ENCODE data around the gene PCBD1.
"Not testable (repeated sequence)": the region's sequence is repeated elsewhere in the genome, so short reads cannot be mapped to it uniquely, and the experiment has no call there.

The PCBD1 gene

DNA sequence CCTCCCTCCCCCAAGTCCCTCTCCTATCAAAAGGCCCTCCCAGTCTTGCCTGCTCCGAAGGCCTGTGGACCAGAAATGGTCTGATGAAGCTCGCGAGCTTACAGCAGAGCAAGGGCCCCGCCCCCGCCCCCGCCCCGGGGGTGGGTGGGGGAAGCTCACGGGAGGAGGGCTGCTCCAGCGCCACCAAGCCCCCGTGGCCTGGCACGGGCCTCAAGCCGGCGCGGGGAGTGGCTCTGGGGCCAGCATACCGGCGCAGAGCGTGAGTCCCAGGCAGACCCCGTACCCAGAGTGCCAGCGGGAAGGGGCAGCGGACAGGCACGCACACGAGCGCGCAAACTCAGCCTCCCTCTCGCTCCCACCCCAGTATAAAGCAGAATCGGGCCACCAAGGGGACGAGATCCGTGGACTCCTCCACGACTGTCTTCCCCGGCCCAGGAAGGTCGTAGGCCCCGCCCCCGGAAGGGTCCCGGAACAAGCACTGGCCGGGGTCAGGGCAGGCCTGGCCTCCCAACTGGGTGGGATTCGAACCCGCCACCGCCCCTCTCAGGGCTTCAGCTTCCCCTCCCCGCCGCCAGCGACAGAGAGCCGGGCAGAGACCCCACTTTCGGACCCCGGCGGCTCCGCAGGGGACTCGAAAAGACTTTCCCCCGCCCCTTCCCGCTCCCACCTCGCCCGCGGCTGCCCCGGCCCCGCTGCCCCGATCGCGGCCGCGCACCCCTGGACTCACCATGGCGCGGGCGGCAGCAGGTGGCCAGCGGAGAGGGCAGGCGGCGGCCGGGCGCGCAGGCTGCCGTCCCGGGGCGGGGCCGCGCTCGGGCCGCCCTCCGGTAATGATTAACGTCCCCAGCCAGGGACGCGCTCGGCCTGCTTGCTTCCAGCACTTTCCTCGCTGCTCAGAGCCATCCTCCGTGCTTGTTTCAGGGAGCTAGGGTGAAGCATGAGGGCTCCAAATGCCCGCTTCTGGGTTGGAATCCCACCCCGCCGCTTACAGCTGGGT lies at the start of gene PCBD1:
TSS of gene PCBD1 (minus strand) at position 762 of the 997 bp plus-strand sequence. CDS start at position 730, 32 bp downstream.
- no peak for DNase-seq

DNA sequence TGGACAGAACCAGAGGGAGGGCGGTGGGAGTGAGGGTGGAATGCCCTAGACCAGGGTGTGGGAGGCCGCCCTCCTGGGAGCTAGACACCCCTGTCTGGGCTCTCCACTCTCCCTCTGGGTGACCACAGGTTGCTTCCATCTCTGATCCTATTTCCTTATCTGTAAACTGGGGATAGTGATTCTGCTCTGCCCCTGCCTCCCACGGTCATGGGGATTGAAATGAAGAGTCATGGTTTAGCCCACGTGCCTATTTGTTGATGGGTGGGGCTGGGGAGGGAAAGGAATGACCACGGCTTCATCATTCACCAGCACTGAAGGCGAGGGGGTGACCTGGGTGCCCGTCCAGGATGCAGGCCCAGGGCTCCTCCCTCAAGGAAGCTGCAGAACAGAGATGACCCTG lies 49.3 kb upstream of the PCBD1 start:
- DNase-seq: no peak

DNA sequence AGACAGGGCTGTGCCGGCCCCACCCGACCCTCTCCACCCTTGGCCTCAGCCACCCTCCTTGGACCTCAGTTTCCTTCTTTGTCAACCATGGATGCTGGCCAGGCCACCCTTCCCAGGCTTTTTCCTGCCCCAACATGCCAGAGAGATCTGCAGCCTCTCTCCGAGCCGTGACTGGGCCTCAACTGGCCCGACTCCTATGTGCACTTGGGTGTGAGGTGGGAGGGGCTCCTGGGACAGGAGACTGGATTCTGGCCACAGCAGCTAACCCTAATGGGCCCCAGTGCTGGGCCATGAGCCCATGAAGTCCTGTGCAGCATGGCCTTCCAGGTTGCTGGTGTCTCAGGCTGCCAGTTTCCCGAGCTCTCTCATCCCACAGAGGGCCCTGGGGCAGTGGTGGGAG lies 47.7 kb upstream of the PCBD1 start:
- DNase-seq: no peak

DNA sequence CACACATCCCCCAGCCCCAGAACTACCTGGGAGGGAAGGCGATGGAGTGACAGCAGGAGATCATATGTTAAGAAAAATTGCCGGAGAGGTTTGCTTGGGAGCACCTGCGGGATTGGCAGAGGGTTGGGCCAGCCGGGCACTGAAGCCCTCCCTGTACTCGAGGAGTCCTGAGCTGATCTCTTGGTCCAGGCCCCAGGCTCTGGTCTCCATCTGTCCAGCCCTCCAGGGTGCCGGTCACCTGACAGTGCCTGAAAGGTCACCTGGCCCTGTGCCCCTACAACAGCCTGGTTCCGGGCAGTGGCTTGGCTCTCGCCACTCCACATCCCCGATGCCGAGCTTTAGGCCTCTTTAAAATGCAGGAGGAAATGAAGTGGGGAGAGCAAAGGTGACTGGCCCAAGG lies 47.3 kb upstream of the PCBD1 start:
- no peak for DNase-seq

DNA sequence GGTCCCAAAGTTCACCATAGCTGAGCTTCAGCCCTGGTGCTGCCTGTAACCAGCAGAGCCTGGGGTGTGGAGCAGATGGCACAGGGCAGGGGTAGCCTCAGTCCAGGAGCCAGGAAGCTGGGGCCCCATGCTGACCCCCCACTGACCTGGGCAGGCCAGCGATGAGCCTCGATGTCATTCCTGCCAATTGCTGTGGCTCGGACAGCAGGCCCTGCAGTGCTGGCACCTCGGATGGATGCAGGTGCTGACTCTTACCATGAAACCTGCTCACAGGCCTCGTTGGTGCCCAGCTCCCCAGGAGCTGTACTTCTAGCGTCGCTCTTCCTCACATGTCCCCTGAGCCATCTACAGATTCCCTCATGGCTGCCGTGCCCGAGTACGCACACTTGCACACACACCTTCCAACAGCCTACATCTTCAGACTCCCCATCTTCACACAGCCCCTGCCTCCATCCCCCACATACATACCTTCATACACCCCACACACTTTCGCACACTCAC lies 46.8 kb upstream of the PCBD1 start:
- no peak for DNase-seq

DNA sequence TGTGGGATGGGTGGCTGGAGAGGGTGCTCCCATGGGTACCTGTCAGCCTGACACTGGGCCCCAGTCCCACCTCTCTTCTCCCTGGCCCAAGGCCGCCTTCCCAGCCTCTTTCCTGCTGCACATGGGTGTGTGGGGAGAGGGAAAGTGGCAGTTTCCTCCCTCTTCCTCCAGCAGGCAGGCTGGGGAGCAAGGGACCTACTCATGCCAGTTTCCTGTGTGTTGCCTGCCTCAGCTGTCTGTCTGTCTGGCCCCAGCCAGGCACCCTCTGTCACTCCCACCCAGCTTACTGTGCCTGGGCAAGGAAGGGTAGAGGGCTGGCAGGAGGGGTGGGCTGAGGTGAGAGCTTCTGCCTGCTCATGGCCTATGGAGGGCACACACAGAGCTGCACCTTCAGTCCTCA lies 46.3 kb upstream of the PCBD1 start:
- DNase-seq: no peak

DNA sequence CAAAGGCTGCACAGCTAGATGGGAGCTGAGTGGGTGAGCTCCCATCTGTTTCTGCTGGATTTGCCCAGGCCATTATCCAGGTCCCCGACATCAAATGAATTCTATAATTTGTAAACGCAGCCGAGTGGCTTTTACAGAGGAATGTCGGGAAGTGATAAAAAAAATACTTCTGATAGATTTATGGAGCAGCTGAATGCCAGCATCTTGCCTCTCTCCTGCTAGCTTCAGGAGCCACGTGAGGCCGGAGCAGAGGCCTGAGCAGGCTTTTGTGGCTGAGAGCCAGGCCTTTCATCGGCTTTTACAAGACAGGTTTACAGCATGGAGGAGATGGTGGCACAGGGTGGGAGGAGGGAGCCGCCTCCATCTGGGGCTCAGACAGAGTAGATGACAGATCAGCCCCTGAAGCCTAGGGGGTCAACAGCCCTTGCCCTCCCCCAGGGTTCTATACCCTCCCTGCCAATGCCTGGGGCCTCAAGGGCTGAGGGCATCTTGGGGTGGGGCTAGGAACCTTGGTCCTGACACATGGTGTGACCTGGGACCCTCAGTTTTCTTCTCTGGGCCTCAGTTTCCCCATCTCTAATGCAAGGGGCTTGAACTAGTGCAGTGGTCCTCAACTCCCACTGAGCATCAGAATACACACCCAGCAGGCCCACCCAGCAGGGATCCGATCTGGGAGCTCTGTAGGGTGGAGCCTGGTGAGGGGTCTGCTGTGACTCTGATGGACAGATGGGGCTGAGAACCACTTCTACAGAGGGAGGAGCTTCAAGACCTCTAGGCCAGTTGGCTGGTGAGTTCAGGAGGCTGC lies 44.2 kb upstream of the PCBD1 start:
- no peak for DNase-seq

DNA sequence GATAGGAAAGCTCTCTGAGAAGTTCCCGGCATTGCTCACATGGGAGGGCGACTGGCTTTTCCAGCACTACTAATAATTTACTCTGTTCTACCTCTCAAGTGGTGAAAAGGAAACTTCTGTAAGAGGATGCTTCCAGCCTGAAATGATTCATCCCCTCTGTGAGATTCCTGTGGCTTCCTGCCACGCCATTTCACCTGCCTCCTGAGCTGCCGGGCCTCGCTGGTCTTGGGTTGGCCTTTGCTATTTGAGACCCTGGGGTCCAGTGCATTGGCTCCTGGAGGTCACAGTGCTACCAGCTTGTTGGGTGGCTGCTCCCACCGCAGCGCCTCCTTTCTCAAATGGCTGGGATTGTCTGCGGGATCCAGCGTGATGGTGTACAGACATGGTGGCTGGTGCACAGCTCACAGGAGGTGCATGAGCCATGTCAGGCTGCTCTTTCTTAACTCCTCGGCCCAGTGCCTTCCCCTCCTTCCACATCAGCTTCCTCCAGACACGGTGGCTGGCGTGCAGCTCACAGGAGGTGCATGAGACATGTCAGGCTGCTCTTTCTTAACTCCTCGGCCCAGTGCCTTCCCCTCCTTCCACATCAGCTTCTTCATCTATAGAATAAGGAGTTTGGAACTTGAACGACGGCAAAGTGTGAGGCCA lies 42.9 kb upstream of the PCBD1 start:
- no peak for DNase-seq

DNA sequence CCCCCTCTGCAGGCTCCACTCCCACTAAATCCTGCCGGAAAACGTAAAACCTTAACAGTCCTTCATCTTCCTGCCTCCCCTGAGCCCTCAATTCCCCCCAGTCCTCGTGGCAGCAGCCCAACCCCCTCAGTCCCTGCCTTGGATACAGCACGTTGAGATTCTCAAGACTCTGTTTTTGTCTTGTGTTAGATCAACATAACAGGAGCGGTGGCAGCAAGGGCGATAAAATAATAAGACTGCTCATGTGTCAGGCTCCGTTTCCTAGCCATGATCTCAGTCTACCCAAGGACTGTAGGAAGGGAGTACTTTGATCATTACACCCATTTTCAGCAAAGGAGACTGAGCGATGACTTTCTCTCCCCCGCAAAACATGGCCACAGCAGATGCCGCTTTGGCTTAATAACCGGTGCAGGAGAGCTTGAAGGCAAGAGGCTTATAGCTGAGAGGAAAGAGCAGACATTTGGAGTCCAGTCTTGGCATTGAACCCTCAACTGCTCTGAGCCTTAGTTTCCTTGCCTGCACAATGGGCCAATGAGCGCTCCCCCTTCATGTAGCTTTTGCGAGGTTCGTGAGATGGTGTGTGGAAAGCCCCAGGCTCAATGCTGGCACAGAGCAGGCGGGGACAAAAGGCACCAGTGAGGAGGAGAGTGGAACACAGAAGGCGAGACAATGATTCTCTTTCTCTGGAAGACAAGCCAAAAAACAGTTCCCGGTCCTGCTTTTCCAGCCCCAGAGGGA lies 42.1 kb upstream of the PCBD1 start:
- DNase-seq: no peak

DNA sequence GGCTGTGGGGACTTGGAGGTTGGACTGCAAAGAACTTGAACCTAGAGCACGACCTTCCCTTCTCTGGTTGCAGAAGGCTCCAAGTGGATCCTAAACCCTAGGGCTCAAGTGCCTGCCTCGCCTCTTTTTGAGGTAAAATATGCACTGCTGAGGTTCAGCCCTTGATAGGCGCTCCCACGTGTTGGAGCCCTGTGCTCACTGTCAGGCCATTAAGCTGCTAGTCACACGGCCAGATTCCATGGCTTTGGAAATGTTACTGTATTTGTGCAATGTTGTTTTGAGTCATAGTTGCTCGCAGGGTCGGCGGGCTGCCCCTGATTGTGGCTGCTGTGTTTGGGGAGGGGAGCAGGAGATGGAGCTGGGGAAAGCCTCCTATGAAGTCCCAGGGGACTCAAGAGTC lies 39.8 kb upstream of the PCBD1 start:
- DNase-seq: no peak

DNA sequence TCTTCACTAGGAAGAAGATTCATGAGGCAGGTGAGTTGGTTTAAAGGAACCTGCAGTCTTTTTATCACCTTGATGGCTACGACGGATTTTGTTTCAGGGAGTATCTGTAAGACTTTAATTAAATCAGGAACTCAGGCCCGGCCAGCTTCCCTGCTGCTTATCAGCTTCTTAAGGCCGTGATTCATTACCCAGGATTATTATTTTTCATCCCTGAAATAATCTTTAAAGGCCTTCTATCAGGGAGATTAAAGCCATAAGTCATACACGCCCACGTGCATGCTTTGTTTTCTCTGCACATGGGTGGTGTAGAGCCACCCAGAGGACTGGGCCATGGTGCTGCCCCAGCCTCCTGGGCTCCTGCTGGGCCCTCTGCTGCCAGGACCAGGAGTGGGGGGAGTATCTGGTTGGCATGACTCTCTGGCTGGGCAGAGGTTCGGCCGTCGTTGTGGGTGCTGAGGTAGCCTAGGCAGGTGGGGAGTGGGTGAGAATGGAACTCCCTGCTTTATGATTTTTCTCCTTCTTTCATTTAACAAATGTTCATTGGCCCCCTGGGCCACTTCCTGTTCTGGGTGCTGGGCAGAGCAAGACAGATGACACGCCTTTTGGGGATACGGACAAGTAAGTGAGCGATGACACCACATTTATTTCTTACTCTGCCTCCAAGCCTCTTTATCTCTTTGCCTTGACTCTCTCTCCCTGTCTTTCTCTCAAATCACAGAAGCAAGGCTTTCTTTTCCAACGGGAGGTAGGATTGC lies 39.0 kb upstream of the PCBD1 start:
- no peak for DNase-seq

DNA sequence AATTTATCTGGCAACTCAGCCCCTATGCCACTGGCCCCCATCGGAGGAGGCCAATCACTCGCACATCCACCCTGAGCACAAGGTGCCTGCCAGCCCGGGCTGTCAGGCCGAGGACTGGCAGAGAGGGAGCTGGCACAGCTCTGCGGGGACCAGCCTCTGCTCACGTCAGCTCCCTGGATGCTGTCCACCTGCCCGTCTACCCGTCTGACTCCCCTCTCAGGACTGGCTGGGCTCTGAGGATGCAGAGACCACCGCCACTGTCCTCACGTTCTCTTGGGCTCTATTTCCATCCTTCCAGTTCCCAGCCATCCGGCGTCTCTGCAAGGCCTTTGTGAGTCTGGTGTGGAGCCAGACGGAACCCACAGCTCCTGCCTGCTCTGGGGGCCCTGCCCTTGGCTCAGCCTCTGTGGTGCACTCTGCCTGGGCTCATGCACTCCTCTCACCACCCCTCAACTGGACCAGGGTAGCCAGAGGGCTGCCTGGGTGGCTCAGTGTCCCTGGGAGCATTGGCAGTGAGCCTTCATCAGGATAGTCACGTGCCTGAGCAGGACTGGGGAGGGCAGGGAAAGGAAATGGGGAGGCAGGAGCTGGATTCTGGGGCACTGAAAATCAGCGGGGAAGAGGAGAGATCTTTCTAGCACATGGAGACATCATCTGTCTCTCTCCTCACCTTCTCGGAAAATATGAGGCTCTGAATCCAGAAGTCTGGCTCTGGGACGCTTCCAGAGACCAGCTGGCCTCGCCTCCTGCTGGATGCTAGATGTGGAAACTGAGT lies 38.0 kb upstream of the PCBD1 start:
- no peak for DNase-seq

DNA sequence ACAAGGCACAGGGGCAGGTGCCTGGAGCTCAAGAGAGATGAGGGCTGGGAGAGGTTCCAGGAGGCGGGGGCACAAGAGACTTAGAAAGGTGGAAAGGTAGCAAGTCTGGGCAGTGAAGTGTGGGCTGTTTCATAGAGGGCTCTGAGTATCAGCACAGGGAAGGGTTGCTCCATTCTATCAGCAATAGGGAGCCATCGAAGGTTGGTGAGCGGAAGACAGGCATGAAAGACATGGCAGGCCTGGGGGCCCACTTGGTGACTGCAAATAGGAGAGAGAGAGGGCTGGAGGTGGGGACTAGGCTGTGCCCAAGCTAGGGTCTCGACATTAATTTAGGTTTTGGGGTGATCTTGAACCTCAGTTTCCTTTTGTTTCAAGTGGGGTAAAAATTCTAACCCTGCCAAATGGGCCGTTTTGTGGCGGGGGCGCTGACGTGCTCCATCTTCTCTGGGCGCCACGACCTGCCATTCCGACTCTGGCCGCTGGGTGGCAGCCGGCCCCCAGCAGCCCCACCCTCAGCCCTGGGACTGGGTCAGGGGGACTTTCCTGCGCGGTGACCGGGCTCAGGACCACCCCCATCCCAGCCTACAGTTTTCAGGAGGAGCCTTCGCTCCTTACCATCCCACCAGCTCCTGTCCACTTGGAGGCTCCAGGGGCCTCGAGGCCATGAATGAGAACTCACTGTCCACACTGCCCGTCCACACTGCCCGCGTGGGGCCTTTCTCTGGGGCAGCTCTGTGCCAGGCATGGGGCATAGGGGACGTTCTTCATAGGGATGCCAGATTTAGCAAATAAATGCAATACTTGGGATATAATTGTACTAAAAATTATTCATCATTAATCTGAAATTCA lies 37.2 kb upstream of the PCBD1 start:
- peak; percentile 13 for DNase-seq

DNA sequence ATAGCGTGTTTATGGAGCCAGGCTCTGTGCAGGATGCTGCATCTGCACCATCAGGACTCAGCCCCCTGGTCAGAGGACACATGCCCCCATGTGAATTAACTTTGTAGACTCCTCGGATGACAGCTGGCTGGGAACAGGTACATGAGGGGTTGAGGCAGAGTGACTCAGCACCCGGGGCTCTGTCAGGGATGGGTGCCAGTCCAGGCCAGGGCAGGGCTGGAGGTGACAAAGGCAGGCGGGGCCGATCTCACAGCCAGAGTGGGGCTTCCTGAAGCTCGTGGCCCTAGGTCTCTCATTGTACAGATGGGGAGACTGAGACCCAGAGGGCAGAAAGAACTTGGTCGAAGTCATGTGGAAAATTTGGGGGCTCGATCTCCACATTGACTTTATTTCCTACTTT lies 35.3 kb upstream of the PCBD1 start:
- DNase-seq: no peak

DNA sequence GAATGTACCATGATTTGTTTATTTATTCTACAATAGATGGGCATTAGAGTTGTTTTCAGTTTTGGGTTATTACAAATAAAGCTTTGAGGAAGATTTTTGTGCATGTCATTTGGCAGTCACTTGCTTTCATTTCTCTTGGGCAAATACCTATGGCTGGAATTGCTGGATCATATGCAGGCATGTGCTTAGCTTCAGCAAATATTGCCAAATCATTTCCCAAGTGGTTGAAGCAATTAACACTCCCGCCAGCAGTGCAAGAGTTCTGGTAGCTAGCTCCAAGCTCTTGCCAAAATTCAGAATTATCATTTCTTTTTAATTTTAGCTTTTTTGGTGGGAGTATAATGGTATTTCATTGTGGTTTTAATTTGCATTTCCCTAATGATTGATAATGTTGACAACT lies 32.9 kb upstream of the PCBD1 start:
- no peak for DNase-seq

DNA sequence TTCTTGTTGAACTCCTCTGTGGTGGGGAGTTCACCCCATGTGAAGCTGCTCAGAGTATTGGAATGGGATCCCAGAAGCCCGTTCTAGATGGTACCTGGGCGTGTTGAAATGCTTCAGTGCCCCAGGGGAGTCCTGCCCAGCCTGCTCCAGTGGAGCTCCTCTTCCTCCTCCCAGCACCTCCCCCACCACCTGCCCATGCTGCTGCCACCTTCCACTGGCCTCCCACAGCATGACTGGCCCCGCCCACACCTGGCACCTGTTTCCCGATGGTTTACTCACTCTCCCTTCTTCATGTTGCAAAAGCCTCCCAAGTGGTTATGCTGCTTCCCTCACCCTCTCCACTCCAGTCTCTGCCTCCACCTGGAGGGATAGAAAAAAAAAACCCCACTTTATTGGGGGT lies 32.2 kb upstream of the PCBD1 start:
- peak; percentile 75 for DNase-seq

DNA sequence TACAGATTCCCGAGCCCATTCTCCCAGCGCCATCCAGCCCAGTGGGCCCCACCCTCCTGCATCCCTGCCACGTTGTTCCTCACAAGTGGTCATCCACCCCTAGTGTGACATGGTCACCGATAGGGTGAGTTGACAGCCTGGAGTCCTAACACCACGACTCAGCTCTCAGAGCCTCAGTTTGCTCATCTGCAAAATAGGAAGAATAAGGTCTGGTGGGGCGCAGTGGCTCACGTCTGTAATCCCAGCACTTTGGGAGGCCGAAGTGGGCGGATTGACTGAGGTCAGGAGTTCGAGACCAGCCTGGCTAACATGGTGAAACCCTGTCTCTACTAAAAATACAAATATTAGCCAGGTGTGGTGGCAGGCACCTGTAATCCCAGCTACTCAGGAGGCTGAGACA lies 31.5 kb upstream of the PCBD1 start:
- DNase-seq: not testable (repeated sequence)

DNA sequence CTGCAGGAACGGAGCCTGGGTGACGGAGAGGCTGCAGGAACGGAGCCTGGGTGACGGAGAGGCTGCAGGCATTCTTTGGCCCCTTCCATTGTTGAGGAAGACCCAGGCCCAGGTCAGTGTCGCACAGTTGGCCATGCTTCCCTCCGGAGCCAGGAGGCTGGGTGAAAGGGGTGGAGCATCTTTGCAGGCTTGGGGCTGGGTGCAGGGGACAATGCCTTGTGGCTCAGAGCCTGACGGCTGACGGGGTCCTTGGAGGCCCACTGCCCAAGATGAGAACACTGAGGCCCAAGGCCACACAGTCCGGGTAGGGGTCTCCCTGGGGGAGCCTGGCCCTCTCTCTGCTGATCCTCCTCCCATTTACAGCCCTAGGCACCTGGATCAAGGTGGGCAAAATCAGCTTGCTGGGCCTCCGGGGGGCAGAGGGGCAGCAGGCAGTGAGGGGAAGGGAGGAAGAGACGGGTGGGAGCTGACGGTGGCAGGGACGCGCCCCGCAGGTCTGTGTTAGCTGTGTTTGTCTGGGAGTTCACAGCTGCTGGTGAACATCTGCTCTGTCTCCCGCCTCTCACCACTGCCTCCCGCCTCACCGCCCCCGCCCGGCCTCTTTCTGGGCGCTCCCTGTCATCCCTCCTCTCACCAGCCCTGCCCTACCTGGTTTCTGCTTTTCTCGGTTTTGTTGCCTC lies 30.6 kb upstream of the PCBD1 start:
- peak; percentile 78 for DNase-seq

DNA sequence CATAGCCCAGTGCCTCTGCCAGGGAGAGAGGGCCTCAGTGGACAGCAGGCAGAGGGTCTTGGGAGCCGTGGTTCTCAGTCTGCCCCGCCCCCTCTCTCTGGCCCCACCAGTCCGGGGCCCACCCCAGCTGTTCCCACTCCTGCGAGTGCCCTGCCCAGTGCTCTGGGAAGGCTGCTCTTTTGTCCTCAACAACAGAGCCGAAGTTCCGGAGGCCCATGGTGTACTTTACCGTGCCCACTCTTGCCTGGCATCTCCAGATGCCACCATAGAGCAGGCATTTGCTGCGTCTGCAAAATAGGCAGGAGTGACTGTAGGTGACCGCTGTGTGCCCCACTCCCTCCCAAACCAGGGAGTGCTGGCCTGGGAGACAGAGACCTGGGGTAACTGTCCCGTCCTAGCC lies 29.3 kb upstream of the PCBD1 start:
- no peak for DNase-seq

Measured in NCI-H2171 treated with DMSO at 0.1 percent for 48 hours (cell line).